T-cell (primary cell): Measurements from ENCODE around the gene SCFD2. TPM values are rescaled to one million over a fixed set of nuclear protein-coding genes. Genes with fewer than 3 reads are reported as not detected.

Experiments used
- ATAC-seq, 4 experiments: fragments of 200-7000 bp in 3 of 4; fragments of 150-1000 bp in 1 of 4; cut with Tn5 transposase; replicated peaks in 1 of 4; 1 replicate in 3 of 4; 2 replicates in 1 of 4; pipeline ENCODE4 v1.10.0; 2021; ENCODE audit warnings: moderate library complexity in 3 of 4, mild to moderate bottlenecking in 2 of 4, moderate number of reproducible peaks in 1 of 4
- CTCF ChIA-PET, 2 donors: fragments of 300-600 bp; sonication (Branson Sonifier 250); formaldehyde crosslinking; loops; one replicate each; lab custom pipeline; 2022; ENCODE audit warnings: antibody characterized with exemption in 2 of 2; lab: Charles Lee
- POLR2A ChIA-PET, 2 donors: fragments of 300-600 bp; sonication (Branson Sonifier 250); formaldehyde crosslinking; loops; one replicate each; lab custom pipeline; 2022; ENCODE audit warnings: antibody characterized with exemption in 2 of 2; lab: Charles Lee
- DNase-seq, 35 experiments: peaks; one replicate each; pipeline versions ENCODE4 v3.0.0 to v3.0.0-alpha.2; 2013 to 2023
- H3K27ac ChIP-seq: one replicate; pipeline ENCODE4 v1.5.1; 2013; ENCODE audit warnings: low read length
- H3K27me3 ChIP-seq, 2 experiments: replicated peaks in 1 of 2; 1 replicate in 1 of 2; 2 replicates in 1 of 2; pipeline versions ENCODE4 v1.6.1 to v1.7.0; 2013; ENCODE audit warnings: low read length in 1 of 2, mixed read lengths in 1 of 2; ENCODE audit not compliant: control insufficient read depth in 2 of 2, insufficient read depth in 2 of 2; ENCODE audit errors: extremely low read depth in 1 of 2
- H3K36me3 ChIP-seq, 2 donors: 1 replicate in 1 of 2; 2 replicates in 1 of 2; pipeline versions ENCODE4 v1.6.1 to v1.7.0; 2013; ENCODE audit warnings: low read length in 1 of 2; ENCODE audit not compliant: control insufficient read depth in 2 of 2, insufficient read depth in 1 of 2; ENCODE audit errors: extremely low read depth in 1 of 2
- H3K4me1 ChIP-seq, 2 experiments: 1 replicate in 1 of 2; 2 replicates in 1 of 2; pipeline versions ENCODE4 v1.6.1 to v1.7.0; 2013; ENCODE audit warnings: low read length in 2 of 2, mixed read lengths in 1 of 2; ENCODE audit not compliant: insufficient read depth in 2 of 2, control insufficient read depth in 1 of 2; ENCODE audit errors: extremely low read depth in 1 of 2
- H3K4me3 ChIP-seq, 2 donors: 1 replicate in 1 of 2; 2 replicates in 1 of 2; pipeline versions ENCODE4 v1.5.1 to v1.7.0; 2013; ENCODE audit warnings: mild to moderate bottlenecking in 2 of 2, low read length in 1 of 2, moderate library complexity in 1 of 2; ENCODE audit not compliant: control insufficient read depth in 1 of 2; ENCODE audit errors: extremely low read depth in 1 of 2
- H3K9me3 ChIP-seq: 2 replicates; pipeline ENCODE4 v1.7.0; 2013
- H3K27ac Mint-ChIP-seq, 2 donors: one replicate each; pipeline ENCODE4 v1.8.0; 2020 to 2021; ENCODE audit warnings: mild to moderate bottlenecking in 2 of 2, mixed read lengths in 2 of 2
- H3K27me3 Mint-ChIP-seq, 2 donors: one replicate each; pipeline ENCODE4 v1.8.0; 2021 to 2022; ENCODE audit warnings: mixed read lengths in 2 of 2
- H3K36me3 Mint-ChIP-seq: one replicate; pipeline ENCODE4 v1.8.0; 2021; ENCODE audit warnings: mixed read lengths
- H3K4me1 Mint-ChIP-seq, 3 donors: one replicate each; pipeline ENCODE4 v1.8.0; 2020 to 2022; ENCODE audit warnings: mixed read lengths in 3 of 3, mild to moderate bottlenecking in 1 of 3
- H3K4me3 Mint-ChIP-seq, 3 donors: one replicate each; pipeline ENCODE4 v1.8.0; 2020 to 2022; ENCODE audit warnings: mild to moderate bottlenecking in 3 of 3, mixed read lengths in 3 of 3, moderate library complexity in 3 of 3
- H3K9me3 Mint-ChIP-seq, 3 donors: one replicate each; pipeline ENCODE4 v1.8.0; 2020 to 2022; ENCODE audit warnings: mixed read lengths in 3 of 3
- WGBS: methylation state at CpG from one replicate; pipeline ENCODE4 v1.1.5; 2013; ENCODE audit warnings: missing lambda C conversion rate; ENCODE audit not compliant: insufficient coverage; 5-methylcytosine and 5-hydroxymethylcytosine counted together
- total RNA-seq, 35 experiments: library from RNA in 6 of 35; stranded (reverse) in 6 of 35; fragments of 120-200 nt in 1 of 35; gene quantifications; one replicate each; pipeline versions ENCODE4 v1.2.1 to v1.2.4 and lab custom pipeline; 2013 to 2026

The SCFD2 gene
- total RNA-seq, 5 donors from 2014 or later (not counting 1 experiment from before 2014, with no cell fraction given) = 19.0 to 28.9 (median 21.8) TPM

DNA sequence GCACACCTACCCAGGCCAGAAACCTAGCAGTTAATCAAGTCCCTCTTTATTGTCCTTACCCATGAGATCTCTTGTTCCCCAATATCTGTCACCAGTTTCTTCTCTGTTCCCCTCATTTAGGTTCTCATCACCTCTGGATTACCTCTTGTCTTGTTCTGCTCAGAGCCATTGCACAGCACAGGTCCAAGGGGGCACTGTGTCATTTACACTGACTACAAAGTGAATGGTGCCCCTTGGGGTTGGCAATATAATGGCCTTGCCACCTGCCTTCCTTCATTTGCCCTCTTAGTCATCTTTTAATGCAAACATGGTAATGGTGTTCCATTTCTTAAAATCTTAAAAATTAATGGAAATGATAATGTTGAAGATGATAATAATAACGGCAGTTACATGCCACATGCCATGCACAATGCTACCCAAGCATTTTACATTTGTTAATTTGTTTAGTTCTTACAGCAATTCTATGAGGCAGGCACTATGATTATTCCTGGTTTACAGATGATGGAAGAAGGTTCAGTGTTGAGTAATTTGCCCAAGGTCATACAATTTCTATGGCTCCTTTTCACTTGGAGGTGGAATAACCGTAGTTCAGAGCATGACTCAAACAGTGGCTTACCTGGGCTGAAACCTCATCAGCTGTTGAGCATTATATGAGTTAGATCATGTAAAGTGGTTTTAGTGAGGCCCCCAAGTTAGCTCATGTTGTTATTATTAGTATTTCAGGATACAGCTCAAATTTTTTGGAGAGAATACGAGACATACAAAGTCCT, 385.9 kb downstream of the SCFD2 start:
- ChIA-PET CTCF (no interaction called here), POLR2A (no interaction called here)
- peaks cover 0 to 3% of the 10 kb centered on the region in 2 experiments for H3K4me1 ChIP-seq
- peaks cover 9% of the 10 kb centered on the region for H3K36me3 Mint-ChIP-seq
- WGBS = 57% methylated on average over 1 of the region's 3 CpGs
- ATAC-seq (no peak), DNase-seq (no peak)
- H3K4me1 Mint-ChIP-seq = peaks cover 0 to 4% (median 3%) of the 10 kb centered on the region in 3 donors
- no peak overlapping the region for H3K4me3 ChIP-seq
- no peaks in the 10 kb centered on the region for H3K27me3 Mint-ChIP-seq
- H3K9me3 Mint-ChIP-seq = no peaks in the 10 kb centered on the region
- H3K4me3 Mint-ChIP-seq = no peak overlapping the region
- H3K27ac ChIP-seq = no peak overlapping the region
- no peak overlapping the region for H3K27ac Mint-ChIP-seq
- no peaks in the 10 kb centered on the region for H3K9me3 ChIP-seq
- H3K36me3 ChIP-seq = no peaks in the 10 kb centered on the region
- H3K27me3 ChIP-seq = no peaks in the 10 kb centered on the region

DNA sequence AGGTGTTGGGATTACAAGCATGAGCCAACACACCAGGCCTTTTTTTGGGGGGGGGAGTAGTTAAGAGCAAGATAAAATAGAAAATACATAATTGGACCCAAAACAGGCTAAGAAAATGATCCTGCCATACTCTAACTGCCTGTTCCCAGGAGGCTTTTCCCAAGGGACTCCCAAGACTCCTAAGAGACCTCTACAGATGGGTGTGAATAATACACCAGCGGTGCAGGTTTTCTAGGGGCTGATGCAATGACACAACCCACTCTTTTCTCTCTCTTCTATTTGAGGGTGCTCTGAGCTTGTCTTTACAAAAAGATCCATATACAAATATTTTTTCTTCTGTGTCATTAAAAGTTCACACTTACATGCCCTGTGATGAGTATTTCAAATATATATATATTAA, 386.8 kb downstream of the SCFD2 start:
- no peaks in the 10 kb centered on the region for H3K36me3 ChIP-seq
- no peaks in the 10 kb centered on the region for H3K9me3 ChIP-seq
- H3K4me1 ChIP-seq = peaks cover 0 to 3% of the 10 kb centered on the region in 2 experiments
- WGBS = no CpG with 5 or more reads among the region's 1 CpG
- Mint-ChIP-seq H3K27ac (no peak overlapping the region), H3K4me3 (no peak overlapping the region), H3K36me3 (peaks cover 9% of the 10 kb centered on the region), H3K4me1 (peaks cover 0 to 4% (median 3%) of the 10 kb centered on the region in 3 donors), H3K9me3 (no peaks in the 10 kb centered on the region), H3K27me3 (no peaks in the 10 kb centered on the region)
- H3K27ac ChIP-seq = no peak overlapping the region
- ATAC-seq = no peak
- DNase-seq = no peak
- H3K27me3 ChIP-seq = no peaks in the 10 kb centered on the region
- POLR2A ChIA-PET = no interaction called here
- CTCF ChIA-PET = no interaction called here
- no peak overlapping the region for H3K4me3 ChIP-seq

GRCh38 chr4:52977252-52977651, 388.6 kb downstream of the SCFD2 start:
- Mint-ChIP-seq H3K27me3 (no peaks in the 10 kb centered on the region), H3K4me1 (no peaks in the 10 kb centered on the region), H3K9me3 (no peaks in the 10 kb centered on the region), H3K36me3 (peaks cover 14% of the 10 kb centered on the region), H3K27ac (no peak overlapping the region), H3K4me3 (no peak overlapping the region)
- DNase-seq (no peak), ATAC-seq (no peak)
- no peaks in the 10 kb centered on the region for H3K9me3 ChIP-seq
- no peaks in the 10 kb centered on the region for H3K27me3 ChIP-seq
- POLR2A ChIA-PET = no interaction called here
- no CpG with 5 or more reads among the region's 1 CpG for WGBS
- H3K4me3 ChIP-seq = no peak overlapping the region
- CTCF ChIA-PET = no interaction called here
- no peak overlapping the region for H3K27ac ChIP-seq
- H3K36me3 ChIP-seq = no peaks in the 10 kb centered on the region
- H3K4me1 ChIP-seq = no peaks in the 10 kb centered on the region

GRCh38 chr4:52976523-52977230, 389.2 kb downstream of the SCFD2 start:
- no peak overlapping the region for H3K4me3 Mint-ChIP-seq
- Histone ChIP-seq H3K27ac (no peak overlapping the region), H3K36me3 (no peaks in the 10 kb centered on the region), H3K9me3 (no peaks in the 10 kb centered on the region), H3K27me3 (no peaks in the 10 kb centered on the region), H3K4me3 (no peak overlapping the region), H3K4me1 (no peaks in the 10 kb centered on the region)
- H3K27me3 Mint-ChIP-seq = no peaks in the 10 kb centered on the region
- ATAC-seq (no peak), DNase-seq (no peak)
- no peaks in the 10 kb centered on the region for H3K9me3 Mint-ChIP-seq
- no peak overlapping the region for H3K27ac Mint-ChIP-seq
- 94% methylated on average over 2 of the region's 4 CpGs for WGBS
- no peaks in the 10 kb centered on the region for H3K4me1 Mint-ChIP-seq
- H3K36me3 Mint-ChIP-seq = peaks cover 18% of the 10 kb centered on the region
- ChIA-PET CTCF (interaction anchor here in 1 of 2 donors (1.1 kb wide), 1 partner anchor 8 kb away, joined by 3 read pairs; no protein-coding TSS in a partner anchor), POLR2A (no interaction called here)

GRCh38 chr4:52968691-52969090, 397.2 kb downstream of the SCFD2 start:
- no peaks in the 10 kb centered on the region for H3K36me3 ChIP-seq
- no peaks in the 10 kb centered on the region for H3K9me3 ChIP-seq
- Mint-ChIP-seq H3K9me3 (peaks cover 0 to 5% (median 0%) of the 10 kb centered on the region in 3 donors), H3K4me1 (no peaks in the 10 kb centered on the region), H3K4me3 (no peak overlapping the region), H3K27me3 (no peaks in the 10 kb centered on the region), H3K27ac (no peak overlapping the region), H3K36me3 (peaks cover 41% of the 10 kb centered on the region)
- WGBS = 85% methylated on average over 2 of the region's 3 CpGs
- POLR2A ChIA-PET = no interaction called here
- ATAC-seq (no peak), DNase-seq (no peak)
- H3K27ac ChIP-seq = no peak overlapping the region
- CTCF ChIA-PET = no interaction called here
- H3K4me1 ChIP-seq = no peaks in the 10 kb centered on the region
- H3K4me3 ChIP-seq = no peak overlapping the region
- no peaks in the 10 kb centered on the region for H3K27me3 ChIP-seq

- POLR2A ChIA-PET = no interaction called here
- Mint-ChIP-seq H3K4me1 (no peaks in the 10 kb centered on the region), H3K4me3 (no peak overlapping the region), H3K27ac (no peak overlapping the region), H3K9me3 (peaks cover 0 to 5% (median 0%) of the 10 kb centered on the region in 3 donors), H3K36me3 (peaks cover 45% of the 10 kb centered on the region), H3K27me3 (no peaks in the 10 kb centered on the region)
- Histone ChIP-seq H3K36me3 (no peaks in the 10 kb centered on the region), H3K4me1 (no peaks in the 10 kb centered on the region), H3K27ac (no peak overlapping the region), H3K27me3 (no peaks in the 10 kb centered on the region), H3K4me3 (no peak overlapping the region), H3K9me3 (no peaks in the 10 kb centered on the region)
- DNase-seq (no peak), ATAC-seq (no peak)
- CTCF ChIA-PET = no interaction called here
- WGBS = 96% methylated on average over 4 of the region's 5 CpGs
Measured at GRCh38 chr4:52968241-52968640, 397.6 kb downstream of the SCFD2 start.
